GM20000 (cell line): ENCODE results near the gene ZNF292.
"Not testable (repeated sequence)": the region's sequence is repeated elsewhere in the genome, so short reads cannot be mapped to it uniquely, and the experiment has no call there.

ENCODE experiments used
- DNase-seq: peaks from one replicate; pipeline ENCODE4 v3.0.0; 2012; ENCODE audit warnings: low spot score
- CTCF ChIP-seq: IDR thresholded peaks from 2 replicates; pipeline ENCODE4 v1.5.1; 2012; ENCODE audit warnings: mild to moderate bottlenecking, control low read depth; ENCODE audit errors: extremely low read depth, missing control alignments

The ZNF292 gene

GRCh38 chr6:87289571-87289970, 134.2 kb downstream of the ZNF292 start:
- TF ChIP-seq CTCF = no peak
- DNase-seq = no peak

- no peak for DNase-seq
- TF ChIP-seq CTCF = no peak
These were observed 136.5 kb downstream of the ZNF292 start for GRCh38 chr6:87291883-87292282.

GRCh38 chr6:87293526-87293925, 138.2 kb downstream of the ZNF292 start:
- no peak for DNase-seq
- no peak for TF ChIP-seq CTCF

- TF ChIP-seq CTCF = no peak
- no peak for DNase-seq
These were observed 141.8 kb downstream of the ZNF292 start for GRCh38 chr6:87297119-87297518.

GRCh38 chr6:87301277-87301676, 145.9 kb downstream of the ZNF292 start:
- DNase-seq = not testable (repeated sequence)

- no peak for TF ChIP-seq CTCF
- DNase-seq = no peak
These were observed 153.6 kb downstream of the ZNF292 start for GRCh38 chr6:87308970-87309369.

- no peak for TF ChIP-seq CTCF
- no peak for DNase-seq
These were observed 157.5 kb downstream of the ZNF292 start for GRCh38 chr6:87312860-87313259.
